CD14-positive monocyte (primary cell): Measurements from ENCODE around the gene MAVS. TPM values are rescaled to one million over a fixed set of nuclear protein-coding genes. Genes with fewer than 3 reads are reported as not detected.

Experiments used
- DNase-seq, 3 donors: peaks; one replicate each; pipeline ENCODE4 v3.0.0-alpha.2; 2011 to 2022
- H2AFZ ChIP-seq: 2 replicates; pipeline ENCODE4 v1.6.0; 2012; ENCODE audit warnings: mild to moderate bottlenecking, low read depth, low read length, inconsistent platforms; ENCODE audit not compliant: insufficient read depth, poor library complexity, severe bottlenecking
- H3K27ac ChIP-seq, 2 donors: 1 replicate in 1 of 2; 2 replicates in 1 of 2; pipeline ENCODE4 v1.5.1; 2012 to 2013; ENCODE audit warnings: low read length in 2 of 2, control low read depth in 1 of 2, inconsistent platforms in 1 of 2, low read depth in 1 of 2, mild to moderate bottlenecking in 1 of 2
- H3K27me3 ChIP-seq, 2 donors: one replicate each; pipeline versions ENCODE4 v1.6.0 to v1.6.1; 2011 to 2013; ENCODE audit warnings: low read length in 2 of 2; ENCODE audit not compliant: control insufficient read depth in 2 of 2, insufficient read depth in 2 of 2
- H3K36me3 ChIP-seq, 2 donors: replicated peaks in 1 of 2; 1 replicate in 1 of 2; 2 replicates in 1 of 2; pipeline versions ENCODE4 v1.5.1 to v1.6.1; 2012 to 2013; ENCODE audit warnings: low read length in 2 of 2, control low read depth in 1 of 2, inconsistent platforms in 1 of 2, mild to moderate bottlenecking in 1 of 2; ENCODE audit not compliant: insufficient read depth in 2 of 2, control insufficient read depth in 1 of 2
- H3K4me1 ChIP-seq, 2 donors: 1 replicate in 1 of 2; 2 replicates in 1 of 2; pipeline versions ENCODE4 v1.5.1 to v1.6.1; 2012 to 2013; ENCODE audit warnings: low read length in 2 of 2, control low read depth in 1 of 2, inconsistent platforms in 1 of 2, mild to moderate bottlenecking in 1 of 2, moderate library complexity in 1 of 2; ENCODE audit not compliant: insufficient read depth in 2 of 2, control insufficient read depth in 1 of 2
- H3K4me2 ChIP-seq: replicated peaks from 2 replicates; pipeline ENCODE3; 2012; ENCODE audit warnings: low read length, moderate library complexity, mild to moderate bottlenecking; ENCODE audit not compliant: poor library complexity, severe bottlenecking; ENCODE audit errors: extremely low read depth
- H3K4me3 ChIP-seq, 3 experiments: fragments of 200-600 bp in 1 of 3; sonication (generic) in 1 of 3; replicated peaks in 1 of 3; 1 replicate in 2 of 3; 2 replicates in 1 of 3; pipeline ENCODE4 v1.5.1; 2011 to 2013; ENCODE audit warnings: low read length in 3 of 3, mild to moderate bottlenecking in 3 of 3, control low read depth in 2 of 3, low read depth in 2 of 3, inconsistent platforms in 1 of 3, moderate library complexity in 1 of 3
- H3K79me2 ChIP-seq: 2 replicates; pipeline ENCODE4 v1.6.0; 2012; ENCODE audit warnings: mild to moderate bottlenecking, control low read depth, inconsistent platforms, low read length, moderate library complexity; ENCODE audit not compliant: insufficient read depth
- H3K9ac ChIP-seq: 2 replicates; pipeline ENCODE4 v1.6.0; 2017; ENCODE audit warnings: low read length, mild to moderate bottlenecking; ENCODE audit not compliant: insufficient read depth, poor library complexity, severe bottlenecking
- H3K9me3 ChIP-seq, 2 donors: replicated peaks in 1 of 2; 1 replicate in 1 of 2; 2 replicates in 1 of 2; pipeline versions ENCODE4 v1.5.1 to v1.6.1; 2012 to 2013; ENCODE audit warnings: low read length in 2 of 2, control low read depth in 1 of 2; ENCODE audit not compliant: control insufficient read depth in 1 of 2, insufficient read depth in 1 of 2
- H4K20me1 ChIP-seq: 2 replicates; pipeline ENCODE4 v1.6.0; 2012; ENCODE audit warnings: mild to moderate bottlenecking, low read length, control low read depth, moderate library complexity; ENCODE audit not compliant: insufficient read depth
- H3K27ac Mint-ChIP-seq, 7 donors: one replicate each; pipeline ENCODE4 v1.8.0; 2020; ENCODE audit warnings: mild to moderate bottlenecking in 7 of 7, mixed read lengths in 7 of 7, moderate library complexity in 6 of 7, inconsistent platforms in 2 of 7
- H3K27me3 Mint-ChIP-seq, 3 donors: one replicate each; pipeline ENCODE4 v1.8.0; 2021 to 2022; ENCODE audit warnings: low read depth in 3 of 3, mild to moderate bottlenecking in 3 of 3, mixed read lengths in 3 of 3, moderate library complexity in 3 of 3, inconsistent platforms in 1 of 3
- H3K36me3 Mint-ChIP-seq, 2 donors: one replicate each; pipeline ENCODE4 v1.8.0; 2020; ENCODE audit warnings: mixed read lengths in 2 of 2, inconsistent platforms in 1 of 2, mild to moderate bottlenecking in 1 of 2
- H3K4me1 Mint-ChIP-seq: one replicate; pipeline ENCODE4 v1.8.0; 2020; ENCODE audit warnings: mild to moderate bottlenecking, mixed read lengths
- H3K4me3 Mint-ChIP-seq, 2 donors: one replicate each; pipeline ENCODE4 v1.8.0; 2020; ENCODE audit warnings: mild to moderate bottlenecking in 2 of 2, mixed read lengths in 2 of 2, moderate library complexity in 1 of 2
- H3K9me3 Mint-ChIP-seq, 7 donors: one replicate each; pipeline ENCODE4 v1.8.0; 2020 to 2022; ENCODE audit warnings: mixed read lengths in 7 of 7, mild to moderate bottlenecking in 6 of 7, moderate library complexity in 6 of 7, inconsistent platforms in 2 of 7
- CTCF ChIP-seq: fragments of 200-600 bp; IDR thresholded peaks from one replicate; pipeline ENCODE4 v1.8.0; 2022; ENCODE audit warnings: antibody characterized with exemption, mild to moderate bottlenecking
- WGBS: methylation state at CpG from one replicate; pipeline ENCODE4 v1.1.5; 2013; ENCODE audit warnings: missing lambda C conversion rate; ENCODE audit not compliant: insufficient coverage; 5-methylcytosine and 5-hydroxymethylcytosine counted together
- intact Hi-C, 2 donors: fragments of 100-400 bp; cut with micrococcal nuclease; formaldehyde crosslinking; loops; one replicate each; pipeline versions ENCODE4 v1.15.0 to v1.15.1; 2023
- polyA plus RNA-seq, 3 donors: library from polyadenylated mRNA; depleted of rRNA in 1 of 3; unstranded in 2 of 3; stranded (reverse) in 1 of 3; fragments of 300-500 nt in 2 of 3; fragments of >200 nt in 1 of 3; fragmentation: Illumina TruSeq in 2 of 3; gene quantifications; 1 replicate in 2 of 3; 2 replicates in 1 of 3; pipeline ENCODE4 v1.2.3, GENCODE V29; 2012 to 2021

MAVS gene
- polyA plus RNA-seq, 3 donors, result 1.8 to 16.6 (median 3.2) TPM

- peaks cover 74% of the 10 kb centered on the region for H4K20me1 ChIP-seq
- H3K4me3 ChIP-seq, result no peak overlapping the region
- no peaks in the 10 kb centered on the region for H3K4me1 ChIP-seq
- no peaks in the 10 kb centered on the region for H3K27me3 ChIP-seq
- H3K79me2 ChIP-seq, result peaks cover 15% of the 10 kb centered on the region
- 93% methylated on average over 3 of the region's 3 CpGs for WGBS
- H3K27me3 Mint-ChIP-seq, result peaks cover 0 to 3% (median 0%) of the 10 kb centered on the region in 3 donors
- peaks cover 4 to 5% of the 10 kb centered on the region in 2 donors for H3K9me3 ChIP-seq
- peak overlapping the region in 3 of 7 donors; percentile 22 to 75 (median 50) for H3K27ac Mint-ChIP-seq
- peaks cover 80 to 97% of the 10 kb centered on the region in 2 donors for H3K36me3 ChIP-seq
- H3K27ac ChIP-seq, result no peak overlapping the region
- peaks cover 71 to 100% of the 10 kb centered on the region in 2 donors for H3K36me3 Mint-ChIP-seq
- H3K9ac ChIP-seq, result no peak overlapping the region
- no peak for TF ChIP-seq CTCF
- no peak overlapping the region for H2AFZ ChIP-seq
- H3K9me3 Mint-ChIP-seq, result peaks cover 0 to 6% (median 4%) of the 10 kb centered on the region in 7 donors
- no peak for DNase-seq
- no peak overlapping the region for H3K4me2 ChIP-seq
- intact Hi-C loops, result no loop called here
- H3K4me3 Mint-ChIP-seq, result no peak overlapping the region
- no peaks in the 10 kb centered on the region for H3K4me1 Mint-ChIP-seq
These were observed 19.8 kb downstream of the MAVS start for GRCh38 chr20:3866464-3866863.

DNA sequence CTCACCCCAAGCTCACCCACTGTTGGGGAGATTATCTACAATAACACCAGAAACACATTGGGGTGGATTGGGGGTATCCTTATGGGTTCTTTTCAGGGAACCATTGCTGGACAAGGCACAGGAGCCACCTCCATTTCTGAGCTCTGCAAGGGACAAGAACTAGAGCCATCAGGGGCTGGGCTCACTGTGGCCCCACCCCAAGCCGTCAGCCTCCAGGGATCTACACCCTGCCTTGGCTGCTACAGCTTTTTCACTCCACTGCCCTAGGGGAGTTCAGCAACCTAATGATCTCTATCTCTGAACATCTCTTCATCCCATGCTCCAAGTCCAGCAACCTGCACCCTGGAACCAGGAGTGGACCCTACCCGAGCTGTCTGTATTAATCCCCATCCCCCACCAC lies 21.2 kb downstream of the MAVS start:
- H4K20me1 ChIP-seq, result peaks cover 78% of the 10 kb centered on the region
- H3K27ac Mint-ChIP-seq, result peak overlapping the region in 2 of 7 donors; percentile 43 to 73
- H3K27me3 ChIP-seq, result no peaks in the 10 kb centered on the region
- no peaks in the 10 kb centered on the region for H3K4me1 ChIP-seq
- DNase-seq, result no peak
- no peak overlapping the region for H3K4me3 Mint-ChIP-seq
- no peak overlapping the region for H3K4me2 ChIP-seq
- H2AFZ ChIP-seq, result no peak overlapping the region
- H3K9me3 Mint-ChIP-seq, result no peaks in the 10 kb centered on the region
- peaks cover 74 to 97% of the 10 kb centered on the region in 2 donors for H3K36me3 ChIP-seq
- H3K27me3 Mint-ChIP-seq, result peaks cover 0 to 3% (median 0%) of the 10 kb centered on the region in 3 donors
- intact Hi-C loops, result no loop called here
- H3K9ac ChIP-seq, result no peak overlapping the region
- no peak for TF ChIP-seq CTCF
- H3K9me3 ChIP-seq, result no peaks in the 10 kb centered on the region
- 85% methylated on average over 2 of the region's 2 CpGs for WGBS
- peaks cover 4% of the 10 kb centered on the region for H3K4me1 Mint-ChIP-seq
- H3K36me3 Mint-ChIP-seq, result peaks cover 64 to 98% of the 10 kb centered on the region in 2 donors
- no peak overlapping the region for H3K27ac ChIP-seq
- no peak overlapping the region for H3K4me3 ChIP-seq
- peaks cover 19% of the 10 kb centered on the region for H3K79me2 ChIP-seq
